ENCODE measurements around the gene OSCP1.

OSCP1 gene

DNA sequence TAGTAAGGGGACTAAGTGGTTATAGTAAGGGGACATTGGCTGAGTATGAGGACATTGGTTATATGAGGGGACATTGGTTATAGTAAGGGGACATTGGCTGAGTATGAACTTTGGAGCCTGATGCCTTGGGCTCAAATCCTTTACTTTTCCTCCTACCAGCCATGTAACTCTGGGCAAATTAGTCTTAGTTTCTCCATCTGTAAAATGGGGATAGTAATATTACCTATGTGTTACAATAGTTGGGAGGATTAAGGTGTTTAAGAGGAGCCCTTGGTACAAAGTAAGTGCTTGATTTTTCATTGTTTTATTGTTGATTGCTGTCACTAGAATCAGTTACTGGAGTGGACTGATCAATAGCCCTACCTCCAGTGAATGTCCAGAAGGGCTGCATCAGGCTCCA is 2.8 kb downstream of the OSCP1 start:
- H3K4me1 ChIP-seq (ENCODE audit: control insufficient read depth, insufficient read depth, low read length): no peaks in the 10 kb centered on the region
- no peak overlapping the region for H3K4me3 ChIP-seq (ENCODE audit: insufficient read depth, low read depth, low read length)
- H3K36me3 ChIP-seq (ENCODE audit: control insufficient read depth, insufficient read depth, low read length): no peaks in the 10 kb centered on the region
- H3K27ac ChIP-seq (ENCODE audit: insufficient read depth, low read depth, low read length, poor library complexity, severe bottlenecking): no peak overlapping the region
- H3K9me3 ChIP-seq (ENCODE audit: control insufficient read depth, low read length): no peaks in the 10 kb centered on the region
- no peaks in the 10 kb centered on the region for H3K27me3 ChIP-seq (ENCODE audit: control insufficient read depth, insufficient read depth, low read length, poor library complexity, severe bottlenecking)

DNA sequence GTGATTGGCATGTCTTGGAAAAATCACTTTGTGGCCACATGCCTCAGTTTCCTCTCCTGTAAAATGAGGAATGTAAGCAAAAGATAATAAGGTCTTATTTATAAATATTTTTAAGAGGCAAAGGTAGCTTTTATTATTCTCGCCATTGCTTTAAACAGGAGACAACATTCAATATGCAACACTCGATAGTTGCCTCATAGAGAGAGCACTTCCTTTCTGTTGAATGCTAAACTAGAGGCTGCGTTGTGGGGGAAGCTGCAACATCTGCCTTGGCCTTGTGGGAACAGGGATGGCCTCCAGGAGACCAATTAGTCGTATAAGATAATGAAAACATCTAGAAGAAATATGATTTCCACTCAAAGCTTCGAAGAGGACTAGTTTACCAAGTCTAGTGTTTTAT is 3.5 kb downstream of the OSCP1 start:
- Histone ChIP-seq H3K4me3 (ENCODE audit: insufficient read depth, low read depth, low read length) (no peak overlapping the region), H3K27me3 (ENCODE audit: control insufficient read depth, insufficient read depth, low read length, poor library complexity, severe bottlenecking) (no peaks in the 10 kb centered on the region), H3K4me1 (ENCODE audit: control insufficient read depth, insufficient read depth, low read length) (no peaks in the 10 kb centered on the region), H3K36me3 (ENCODE audit: control insufficient read depth, insufficient read depth, low read length) (no peaks in the 10 kb centered on the region), H3K9me3 (ENCODE audit: control insufficient read depth, low read length) (no peaks in the 10 kb centered on the region), H3K27ac (ENCODE audit: insufficient read depth, low read depth, low read length, poor library complexity, severe bottlenecking) (no peak overlapping the region)
- 68 to 72% methylated on average over 4 to 5 of the region's 5 CpGs for WGBS, 2 experiments

DNA sequence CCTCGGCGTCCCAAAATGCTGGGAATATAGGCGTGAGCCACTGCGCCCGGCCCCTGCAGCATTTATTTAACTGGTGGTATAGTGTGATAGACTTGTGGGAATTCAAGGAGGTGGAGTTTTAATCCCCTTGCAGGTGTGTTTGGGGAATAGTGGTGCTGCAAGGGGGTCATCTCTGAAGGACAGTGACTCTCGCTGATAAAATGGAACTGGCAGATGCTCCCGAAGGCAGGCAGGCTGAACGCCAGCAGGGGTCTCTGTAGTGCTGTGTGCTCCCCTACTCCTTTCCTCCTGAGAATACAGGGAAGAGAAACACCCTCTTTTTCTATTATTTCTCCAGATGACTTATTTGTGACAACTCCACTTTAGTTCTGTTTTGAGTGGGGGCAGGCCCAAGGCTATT is 4.0 kb downstream of the OSCP1 start:
- H3K27ac ChIP-seq (ENCODE audit: insufficient read depth, low read depth, low read length, poor library complexity, severe bottlenecking): no peak overlapping the region
- no peaks in the 10 kb centered on the region for H3K36me3 ChIP-seq (ENCODE audit: control insufficient read depth, insufficient read depth, low read length)
- H3K4me1 ChIP-seq (ENCODE audit: control insufficient read depth, insufficient read depth, low read length): no peaks in the 10 kb centered on the region
- H3K9me3 ChIP-seq (ENCODE audit: control insufficient read depth, low read length): no peaks in the 10 kb centered on the region
- 58 to 61% methylated on average over 8 of the region's 8 CpGs for WGBS, 2 experiments
- H3K27me3 ChIP-seq (ENCODE audit: control insufficient read depth, insufficient read depth, low read length, poor library complexity, severe bottlenecking): no peaks in the 10 kb centered on the region
- no peak overlapping the region for H3K4me3 ChIP-seq (ENCODE audit: insufficient read depth, low read depth, low read length)

DNA sequence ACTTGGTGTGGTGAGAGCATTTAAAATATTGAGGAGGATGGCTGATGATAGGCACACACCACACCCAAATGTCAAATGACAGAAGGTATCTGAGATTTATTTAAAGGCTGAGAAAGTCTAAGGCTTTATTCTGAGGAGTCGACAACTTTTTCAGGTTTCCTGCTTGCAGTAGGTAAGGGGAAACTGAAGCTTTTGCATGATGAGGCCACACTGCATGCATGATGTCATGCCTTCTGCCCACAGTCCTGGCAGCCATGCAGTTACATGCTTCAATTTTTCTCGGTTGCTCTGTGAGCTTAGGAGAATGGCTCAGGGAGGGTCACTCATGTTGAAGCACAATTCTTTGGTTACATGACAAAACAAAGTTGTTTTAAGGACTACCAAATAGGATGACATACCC is 7.0 kb downstream of the OSCP1 start:
- Histone ChIP-seq H3K27me3 (ENCODE audit: control insufficient read depth, insufficient read depth, low read length, poor library complexity, severe bottlenecking) (no peaks in the 10 kb centered on the region), H3K27ac (ENCODE audit: insufficient read depth, low read depth, low read length, poor library complexity, severe bottlenecking) (no peak overlapping the region), H3K4me3 (ENCODE audit: insufficient read depth, low read depth, low read length) (no peak overlapping the region), H3K9me3 (ENCODE audit: control insufficient read depth, low read length) (no peaks in the 10 kb centered on the region), H3K36me3 (ENCODE audit: control insufficient read depth, insufficient read depth, low read length) (no peaks in the 10 kb centered on the region), H3K4me1 (ENCODE audit: control insufficient read depth, insufficient read depth, low read length) (no peaks in the 10 kb centered on the region)
- whole genome bisulfite sequencing, 2 experiments: 82 to 89% methylated on average over 2 of the region's 2 CpGs

DNA sequence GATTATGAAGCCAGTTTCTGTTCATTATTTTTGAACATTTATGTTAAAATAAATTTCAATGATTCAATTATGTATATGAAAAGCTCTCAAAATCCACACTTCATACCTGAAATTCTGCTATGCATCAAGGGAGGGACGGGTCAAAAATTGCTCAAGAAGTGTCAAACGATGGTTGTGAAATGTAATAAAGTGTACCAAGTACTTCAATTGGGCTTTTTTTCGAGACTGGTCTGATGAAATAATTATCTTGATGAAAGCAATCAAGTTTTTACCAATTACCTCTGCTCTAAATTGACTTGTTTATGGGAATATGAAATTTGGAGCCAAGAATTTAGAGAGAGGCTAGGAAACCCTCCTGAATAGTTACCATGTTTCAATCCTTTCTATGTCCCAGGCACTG is 7.9 kb downstream of the OSCP1 start:
- H3K9me3 ChIP-seq (ENCODE audit: control insufficient read depth, low read length): no peaks in the 10 kb centered on the region
- H3K36me3 ChIP-seq (ENCODE audit: control insufficient read depth, insufficient read depth, low read length): no peaks in the 10 kb centered on the region
- 83 to 93% methylated on average over 2 to 3 of the region's 3 CpGs for WGBS, 2 experiments
- H3K4me3 ChIP-seq (ENCODE audit: insufficient read depth, low read depth, low read length): no peak overlapping the region
- no peak overlapping the region for H3K27ac ChIP-seq (ENCODE audit: insufficient read depth, low read depth, low read length, poor library complexity, severe bottlenecking)
- H3K27me3 ChIP-seq (ENCODE audit: control insufficient read depth, insufficient read depth, low read length, poor library complexity, severe bottlenecking): no peaks in the 10 kb centered on the region
- H3K4me1 ChIP-seq (ENCODE audit: control insufficient read depth, insufficient read depth, low read length): no peaks in the 10 kb centered on the region

DNA sequence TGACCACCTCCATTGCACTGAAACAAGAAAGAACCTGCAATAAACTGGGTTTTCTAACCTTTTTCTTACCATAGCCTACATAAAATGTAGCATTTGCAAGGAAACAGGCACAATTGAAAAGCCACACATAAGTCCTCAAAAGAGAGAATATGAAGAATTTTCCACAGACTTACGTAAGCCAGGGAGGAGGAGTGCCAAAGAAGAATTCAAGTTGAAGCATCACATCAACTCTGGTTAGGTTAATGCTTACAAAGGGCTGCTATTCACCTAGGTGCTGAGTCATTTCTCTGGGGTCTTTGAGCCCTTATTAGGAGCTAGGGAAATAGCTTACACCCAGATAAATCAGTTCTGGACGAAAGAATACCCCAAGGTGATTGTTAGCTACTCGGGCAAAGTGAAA is 9.6 kb downstream of the OSCP1 start:
- no peaks in the 10 kb centered on the region for H3K4me1 ChIP-seq (ENCODE audit: control insufficient read depth, insufficient read depth, low read length)
- 88 to 89% methylated on average over 3 of the region's 3 CpGs for WGBS, 2 experiments
- H3K9me3 ChIP-seq (ENCODE audit: control insufficient read depth, low read length): no peaks in the 10 kb centered on the region
- H3K27ac ChIP-seq (ENCODE audit: insufficient read depth, low read depth, low read length, poor library complexity, severe bottlenecking): no peak overlapping the region
- H3K27me3 ChIP-seq (ENCODE audit: control insufficient read depth, insufficient read depth, low read length, poor library complexity, severe bottlenecking): no peaks in the 10 kb centered on the region
- no peak overlapping the region for H3K4me3 ChIP-seq (ENCODE audit: insufficient read depth, low read depth, low read length)
- no peaks in the 10 kb centered on the region for H3K36me3 ChIP-seq (ENCODE audit: control insufficient read depth, insufficient read depth, low read length)

DNA sequence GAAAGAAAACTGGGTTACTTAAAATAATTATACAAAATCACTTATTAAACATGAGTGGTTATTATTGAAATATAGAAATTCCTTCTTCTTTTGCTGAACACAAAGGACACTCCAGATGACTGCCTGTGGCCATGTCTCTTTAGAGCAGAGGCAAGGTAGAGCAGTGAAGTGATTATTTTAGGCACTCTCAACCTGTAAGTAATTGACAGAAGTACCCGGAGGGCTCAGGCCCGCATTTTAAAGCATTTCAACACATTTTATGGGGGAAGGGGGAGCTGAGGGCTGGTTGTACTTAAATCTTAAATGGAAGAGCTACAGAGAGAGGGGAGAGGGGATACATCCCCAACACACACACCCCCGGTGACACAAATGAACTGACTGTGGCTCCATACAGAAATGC is 10.2 kb downstream of the OSCP1 start:
- Histone ChIP-seq H3K4me3 (ENCODE audit: insufficient read depth, low read depth, low read length) (no peak overlapping the region), H3K27me3 (ENCODE audit: control insufficient read depth, insufficient read depth, low read length, poor library complexity, severe bottlenecking) (no peaks in the 10 kb centered on the region), H3K27ac (ENCODE audit: insufficient read depth, low read depth, low read length, poor library complexity, severe bottlenecking) (no peak overlapping the region), H3K9me3 (ENCODE audit: control insufficient read depth, low read length) (no peaks in the 10 kb centered on the region), H3K4me1 (ENCODE audit: control insufficient read depth, insufficient read depth, low read length) (no peaks in the 10 kb centered on the region), H3K36me3 (ENCODE audit: control insufficient read depth, insufficient read depth, low read length) (no peaks in the 10 kb centered on the region)
- 66 to 69% methylated on average over 3 of the region's 3 CpGs for WGBS, 2 experiments

DNA sequence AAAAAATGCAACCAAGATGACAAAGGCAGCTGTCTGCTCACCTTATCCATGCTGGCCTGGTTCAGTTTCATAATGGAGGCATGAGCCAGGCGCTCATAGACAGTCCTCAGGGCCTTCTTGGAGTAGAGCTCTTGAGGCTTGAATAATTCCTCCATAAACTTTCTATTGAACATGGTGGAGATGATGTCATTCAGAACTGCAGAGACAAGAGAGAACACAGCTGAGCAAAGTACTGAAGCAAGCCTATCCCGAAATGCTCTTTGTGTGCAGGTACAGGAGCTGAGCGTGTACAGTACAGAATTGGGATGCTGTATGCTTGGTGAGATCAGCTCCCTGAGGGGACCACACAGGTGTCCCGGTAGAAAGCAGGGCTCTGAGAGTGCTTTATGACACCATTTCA is 11.5 kb downstream of the OSCP1 start:
- 94 to 96% methylated on average over 4 of the region's 4 CpGs for WGBS, 2 experiments
- H3K36me3 ChIP-seq (ENCODE audit: control insufficient read depth, insufficient read depth, low read length): no peaks in the 10 kb centered on the region
- H3K9me3 ChIP-seq (ENCODE audit: control insufficient read depth, low read length): no peaks in the 10 kb centered on the region
- no peak overlapping the region for H3K27ac ChIP-seq (ENCODE audit: insufficient read depth, low read depth, low read length, poor library complexity, severe bottlenecking)
- no peaks in the 10 kb centered on the region for H3K27me3 ChIP-seq (ENCODE audit: control insufficient read depth, insufficient read depth, low read length, poor library complexity, severe bottlenecking)
- no peak overlapping the region for H3K4me3 ChIP-seq (ENCODE audit: insufficient read depth, low read depth, low read length)
- H3K4me1 ChIP-seq (ENCODE audit: control insufficient read depth, insufficient read depth, low read length): no peaks in the 10 kb centered on the region

DNA sequence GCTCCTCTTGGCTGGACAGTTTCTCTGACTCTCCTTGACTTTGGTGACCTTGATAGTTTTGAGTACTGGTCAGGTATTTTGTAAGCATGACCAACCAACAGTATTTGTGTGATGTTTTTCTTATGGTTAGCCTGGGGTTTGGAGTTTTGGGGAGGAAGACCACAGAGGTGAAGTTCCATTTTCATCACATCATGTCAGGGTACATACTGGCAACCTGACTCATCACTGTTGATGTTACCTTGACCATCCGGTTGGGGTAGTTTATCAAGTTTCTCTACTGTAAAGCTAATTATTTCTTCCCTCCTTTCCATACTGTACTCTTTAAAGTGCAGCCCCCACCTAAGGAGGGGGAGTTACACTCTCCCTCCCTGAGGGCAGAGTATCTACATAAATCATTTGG is 13.4 kb downstream of the OSCP1 start:
- H3K4me3 ChIP-seq (ENCODE audit: insufficient read depth, low read depth, low read length): no peak overlapping the region
- no peak overlapping the region for H3K27ac ChIP-seq (ENCODE audit: insufficient read depth, low read depth, low read length, poor library complexity, severe bottlenecking)
- H3K36me3 ChIP-seq (ENCODE audit: control insufficient read depth, insufficient read depth, low read length): no peaks in the 10 kb centered on the region
- no peaks in the 10 kb centered on the region for H3K4me1 ChIP-seq (ENCODE audit: control insufficient read depth, insufficient read depth, low read length)
- H3K9me3 ChIP-seq (ENCODE audit: control insufficient read depth, low read length): no peaks in the 10 kb centered on the region
- 87 to 89% methylated on average over 1 of the region's 1 CpG for WGBS, 2 experiments
- H3K27me3 ChIP-seq (ENCODE audit: control insufficient read depth, insufficient read depth, low read length, poor library complexity, severe bottlenecking): no peaks in the 10 kb centered on the region

DNA sequence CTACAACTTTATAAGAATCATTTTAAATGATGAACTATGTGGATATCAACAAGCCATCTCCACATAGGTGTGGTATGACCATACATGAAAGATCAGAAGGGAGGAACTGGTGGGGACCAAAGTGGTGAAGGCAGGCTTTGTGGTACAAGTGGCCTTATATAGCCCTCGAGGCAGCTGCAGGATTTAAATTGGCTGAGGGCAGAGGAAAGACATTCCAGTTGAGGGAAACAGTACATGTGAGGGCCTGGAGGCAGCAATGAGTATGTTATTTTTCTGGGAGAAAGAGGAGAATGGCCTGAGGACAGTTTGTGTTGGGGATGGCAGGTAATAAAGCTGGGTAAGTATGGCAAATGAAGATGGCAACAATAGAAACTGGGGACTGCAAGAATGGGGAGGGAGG is 17.1 kb downstream of the OSCP1 start:
- whole genome bisulfite sequencing, 2 experiments: 79 to 81% methylated on average over 1 of the region's 1 CpG
- H3K27me3 ChIP-seq (ENCODE audit: control insufficient read depth, insufficient read depth, low read length, poor library complexity, severe bottlenecking): no peaks in the 10 kb centered on the region
- no peaks in the 10 kb centered on the region for H3K36me3 ChIP-seq (ENCODE audit: control insufficient read depth, insufficient read depth, low read length)
- H3K9me3 ChIP-seq (ENCODE audit: control insufficient read depth, low read length): no peaks in the 10 kb centered on the region
- no peak overlapping the region for H3K27ac ChIP-seq (ENCODE audit: insufficient read depth, low read depth, low read length, poor library complexity, severe bottlenecking)
- no peaks in the 10 kb centered on the region for H3K4me1 ChIP-seq (ENCODE audit: control insufficient read depth, insufficient read depth, low read length)
- H3K4me3 ChIP-seq (ENCODE audit: insufficient read depth, low read depth, low read length): no peak overlapping the region

DNA sequence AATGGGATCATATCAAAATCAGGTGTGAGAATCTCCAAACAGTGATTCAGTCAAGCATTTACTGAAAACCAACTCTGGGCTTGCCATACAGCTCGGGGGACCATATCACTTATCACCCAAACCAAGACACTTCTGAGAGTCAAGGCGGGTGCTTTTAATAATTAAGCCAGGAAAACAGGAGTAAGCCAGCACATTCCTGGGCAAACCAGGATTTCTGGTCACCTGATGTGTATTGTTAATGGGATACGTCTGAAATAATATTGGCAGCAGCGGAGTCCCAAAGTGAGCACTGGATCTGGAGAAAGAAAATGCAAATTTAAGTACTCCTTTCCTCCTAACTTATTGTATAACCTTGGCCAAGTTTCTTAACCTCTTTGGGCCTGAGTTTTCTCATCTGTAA is 17.6 kb downstream of the OSCP1 start:
- no peak overlapping the region for H3K27ac ChIP-seq (ENCODE audit: insufficient read depth, low read depth, low read length, poor library complexity, severe bottlenecking)
- no peaks in the 10 kb centered on the region for H3K4me1 ChIP-seq (ENCODE audit: control insufficient read depth, insufficient read depth, low read length)
- no peaks in the 10 kb centered on the region for H3K36me3 ChIP-seq (ENCODE audit: control insufficient read depth, insufficient read depth, low read length)
- no peaks in the 10 kb centered on the region for H3K27me3 ChIP-seq (ENCODE audit: control insufficient read depth, insufficient read depth, low read length, poor library complexity, severe bottlenecking)
- WGBS, 2 experiments: 90 to 94% methylated on average over 4 of the region's 4 CpGs
- no peaks in the 10 kb centered on the region for H3K9me3 ChIP-seq (ENCODE audit: control insufficient read depth, low read length)
- H3K4me3 ChIP-seq (ENCODE audit: insufficient read depth, low read depth, low read length): no peak overlapping the region

Data from ectodermal cell (in vitro differentiated cells).